Adrenal gland (tissue), 5 donors: ENCODE measurements around the gene CD1B.

ENCODE experiments used
- CTCF ChIP-seq, 6 experiments: fragments of 450-650 bp in 4 of 6; fragments of 200-600 bp in 2 of 6; sonication (generic) in 1 of 6; IDR thresholded peaks; 1 replicate in 5 of 6; 2 replicates in 1 of 6; pipeline versions ENCODE4 v1.5.1 to v1.8.0; 2016 to 2021; ENCODE audit warnings: antibody characterized with exemption in 6 of 6, mild to moderate bottlenecking in 2 of 6, moderate library complexity in 1 of 6
- POLR2A ChIP-seq, 2 donors: fragments of 450-650 bp; IDR thresholded peaks; one replicate each; pipeline ENCODE4 v1.6.1; 2017; ENCODE audit warnings: antibody characterized with exemption in 2 of 2, mild to moderate bottlenecking in 2 of 2, moderate library complexity in 1 of 2
- donor health status: DM: no; HTN: no; CAD: no.

GRCh38 chr1:158328426-158328825, 2.9 kb downstream of the CD1B start:
- no peak for TF ChIP-seq POLR2A (IDR thresholded peaks at IDR 0.05)
- TF ChIP-seq CTCF (IDR thresholded peaks at IDR 0.05), result no peak
